ENCODE measurements around the gene MYOM1. TPM values are rescaled to one million over a fixed set of nuclear protein-coding genes. Genes with fewer than 3 reads are reported as not detected.

Gene MYOM1
- total and polyA plus RNA-seq, 2 donors (not counting 3 experiments of a cell fraction or from before 2014, with no cell fraction given) = 0.08 TPM; not detected in 1

GRCh38 chr18:3157086-3157485 lies 62.7 kb downstream of the MYOM1 start:
- CTCF ChIA-PET = interaction anchor here (1.0 kb wide), 1 partner anchor 94 kb away, joined by 4 read pairs; no protein-coding TSS in a partner anchor

More at GRCh38 chr18:3157086-3157485, 62.7 kb downstream of the MYOM1 start:
- no peak for TF ChIP-seq POLR2AphosphoS5 (IDR thresholded peaks at IDR 0.05; ENCODE audit: insufficient read depth, low read depth, low read length)
- no peak for TF ChIP-seq JUN (IDR thresholded peaks at IDR 0.05; ENCODE audit: borderline replicate concordance, insufficient read depth, insufficient read length, low read depth)
- TF ChIP-seq MAX (IDR thresholded peaks at IDR 0.05; ENCODE audit: insufficient read depth, insufficient read length) = no peak
- TF ChIP-seq CTCF (IDR thresholded peaks at IDR 0.05; ENCODE audit: extremely low read depth in 1 of 2, insufficient read depth in 1 of 2, low read depth in 1 of 2, low read length in 2 of 2) = no peak
- no peak for TF ChIP-seq EZH2 (IDR thresholded peaks at IDR 0.05; ENCODE audit: borderline replicate concordance, low read depth, low read length, severe bottlenecking)
- no peak for TF ChIP-seq POLR2A (IDR thresholded peaks at IDR 0.05; ENCODE audit: low read depth, low read length)
- TF ChIP-seq MYC (IDR thresholded peaks at IDR 0.05; ENCODE audit: low read depth, low read length) = no peak
- TF ChIP-seq GATA2 (IDR thresholded peaks at IDR 0.05; ENCODE audit: insufficient read depth, insufficient read length, low read depth, low read length) = no peak
- TF ChIP-seq FOS (IDR thresholded peaks at IDR 0.05; ENCODE audit: borderline replicate concordance, insufficient read depth, low read length) = no peak
- peaks cover 12% of the 10 kb centered on the region for H3K4me1 ChIP-seq (ENCODE audit: control insufficient read depth, extremely low read depth, insufficient read depth, low read length)
- H3K9me1 ChIP-seq (replicated peaks; ENCODE audit: control insufficient read depth, extremely low read depth, insufficient read depth, low read length) = no peaks in the 10 kb centered on the region
- H3K9ac ChIP-seq (replicated peaks; ENCODE audit: extremely low read depth, insufficient read depth, low read length) = no peak overlapping the region
- DNase-seq (ENCODE audit: low read depth, low spot score) = no peak
- no peak overlapping the region for H3K27ac ChIP-seq (ENCODE audit: insufficient read depth, low read depth, low read length)
- no peak overlapping the region for H3K4me2 ChIP-seq (ENCODE audit: insufficient read depth, low read length)
- no peaks in the 10 kb centered on the region for H3K9me3 ChIP-seq (replicated peaks; ENCODE audit: control insufficient read depth, insufficient read depth, low read length)
- no peaks in the 10 kb centered on the region for H3K27me3 ChIP-seq (ENCODE audit: control insufficient read depth in 2 of 2, insufficient read depth in 2 of 2, low read length in 2 of 2)
- FAIRE-seq = no peak
- no peak overlapping the region for H2AFZ ChIP-seq (ENCODE audit: low read depth, low read length)
- intact Hi-C loops (cut with micrococcal nuclease) (no loop called here), dilution Hi-C loops (cut with MboI; ENCODE audit: extremely low pct_ligation_motif_present, low sequenced_read_pairs) (no loop called here)
- H4K20me1 ChIP-seq (replicated peaks; ENCODE audit: control insufficient read depth, extremely low read depth, insufficient read depth, low read length) = no peaks in the 10 kb centered on the region
- POLR2A ChIA-PET = no interaction called here
- BruUV-seq (replicated peaks) = no TSS peak
- H3K4me3 ChIP-seq (replicated peaks in 1 of 3; ENCODE audit: insufficient read depth in 1 of 3, low read depth in 1 of 3, low read length in 3 of 3) = no peak overlapping the region
- H3K36me3 ChIP-seq (ENCODE audit: control insufficient read depth in 2 of 2, extremely low read depth in 1 of 2, insufficient read depth in 2 of 2, low read length in 2 of 2) = no peaks in the 10 kb centered on the region
- no peaks in the 10 kb centered on the region for H3K79me2 ChIP-seq (ENCODE audit: control insufficient read depth, insufficient read depth, low read length)
